ENCODE data around the gene RPLP2.

- no peak for TF ChIP-seq ZFX (IDR thresholded peaks at IDR 0.05)
- TF ChIP-seq, protein P1, sequence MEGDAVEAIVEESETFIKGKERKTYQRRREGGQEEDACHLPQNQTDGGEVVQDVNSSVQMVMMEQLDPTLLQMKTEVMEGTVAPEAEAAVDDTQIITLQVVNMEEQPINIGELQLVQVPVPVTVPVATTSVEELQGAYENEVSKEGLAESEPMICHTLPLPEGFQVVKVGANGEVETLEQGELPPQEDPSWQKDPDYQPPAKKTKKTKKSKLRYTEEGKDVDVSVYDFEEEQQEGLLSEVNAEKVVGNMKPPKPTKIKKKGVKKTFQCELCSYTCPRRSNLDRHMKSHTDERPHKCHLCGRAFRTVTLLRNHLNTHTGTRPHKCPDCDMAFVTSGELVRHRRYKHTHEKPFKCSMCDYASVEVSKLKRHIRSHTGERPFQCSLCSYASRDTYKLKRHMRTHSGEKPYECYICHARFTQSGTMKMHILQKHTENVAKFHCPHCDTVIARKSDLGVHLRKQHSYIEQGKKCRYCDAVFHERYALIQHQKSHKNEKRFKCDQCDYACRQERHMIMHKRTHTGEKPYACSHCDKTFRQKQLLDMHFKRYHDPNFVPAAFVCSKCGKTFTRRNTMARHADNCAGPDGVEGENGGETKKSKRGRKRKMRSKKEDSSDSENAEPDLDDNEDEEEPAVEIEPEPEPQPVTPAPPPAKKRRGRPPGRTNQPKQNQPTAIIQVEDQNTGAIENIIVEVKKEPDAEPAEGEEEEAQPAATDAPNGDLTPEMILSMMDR (conservative IDR thresholded peaks at IDR 0.05): no peak
These were observed 6.9 kb upstream of the RPLP2 start for GRCh38 chr11:802693-803466.

All from C4-2B (cell line).